ENCODE data around the gene GNAT2.

DNA sequence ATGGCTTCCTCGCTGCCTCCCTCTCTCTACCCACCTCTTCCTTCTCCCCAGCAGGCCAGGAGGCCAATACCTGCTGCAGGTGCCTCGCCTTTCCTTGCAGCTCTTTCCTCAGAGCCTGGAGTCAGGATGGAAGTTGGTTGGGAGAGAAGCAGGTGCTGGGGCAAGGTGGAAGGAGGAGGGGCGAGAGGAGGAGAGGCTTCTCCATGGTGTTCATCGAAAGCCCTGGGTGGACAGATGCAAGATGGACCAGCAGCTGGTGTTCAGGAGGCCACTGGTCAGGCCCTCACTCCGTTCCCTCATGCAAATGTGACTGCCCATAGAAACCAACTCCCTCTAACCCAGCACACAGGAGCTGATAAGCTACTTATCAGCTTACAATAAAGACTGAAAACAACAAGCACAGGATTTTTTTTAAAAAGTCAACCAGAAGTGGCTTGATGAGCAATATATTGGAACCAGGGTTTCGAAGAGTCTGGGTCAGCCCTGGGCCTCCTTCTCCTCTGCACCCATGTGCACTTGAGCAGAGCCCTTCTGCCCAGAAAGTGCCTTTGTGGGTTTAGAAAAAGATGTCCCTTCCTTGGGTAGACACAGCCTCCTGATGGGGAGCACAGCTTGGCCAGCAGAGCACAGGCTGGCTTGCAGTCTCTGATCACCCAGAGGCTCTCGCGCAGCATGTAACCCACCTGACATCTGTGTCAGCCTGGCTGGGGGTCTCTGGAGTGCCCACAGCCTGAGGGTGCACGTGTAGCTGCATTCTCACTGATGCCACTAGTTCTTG lies 19.8 kb upstream of the GNAT2 start:
- TF ChIP-seq, protein P1, sequence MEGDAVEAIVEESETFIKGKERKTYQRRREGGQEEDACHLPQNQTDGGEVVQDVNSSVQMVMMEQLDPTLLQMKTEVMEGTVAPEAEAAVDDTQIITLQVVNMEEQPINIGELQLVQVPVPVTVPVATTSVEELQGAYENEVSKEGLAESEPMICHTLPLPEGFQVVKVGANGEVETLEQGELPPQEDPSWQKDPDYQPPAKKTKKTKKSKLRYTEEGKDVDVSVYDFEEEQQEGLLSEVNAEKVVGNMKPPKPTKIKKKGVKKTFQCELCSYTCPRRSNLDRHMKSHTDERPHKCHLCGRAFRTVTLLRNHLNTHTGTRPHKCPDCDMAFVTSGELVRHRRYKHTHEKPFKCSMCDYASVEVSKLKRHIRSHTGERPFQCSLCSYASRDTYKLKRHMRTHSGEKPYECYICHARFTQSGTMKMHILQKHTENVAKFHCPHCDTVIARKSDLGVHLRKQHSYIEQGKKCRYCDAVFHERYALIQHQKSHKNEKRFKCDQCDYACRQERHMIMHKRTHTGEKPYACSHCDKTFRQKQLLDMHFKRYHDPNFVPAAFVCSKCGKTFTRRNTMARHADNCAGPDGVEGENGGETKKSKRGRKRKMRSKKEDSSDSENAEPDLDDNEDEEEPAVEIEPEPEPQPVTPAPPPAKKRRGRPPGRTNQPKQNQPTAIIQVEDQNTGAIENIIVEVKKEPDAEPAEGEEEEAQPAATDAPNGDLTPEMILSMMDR (IDR thresholded peaks at IDR 0.05), result no peak
- TF ChIP-seq POLR2A (IDR thresholded peaks at IDR 0.05), result no peak

All from gastroesophageal sphincter (tissue), 3 donors.